A549 treated with RU486 at 1 μM for 4 hours (cell line): ENCODE measurements around the gene KDR. TPM values are rescaled to one million over a fixed set of nuclear protein-coding genes. Genes with fewer than 3 reads are reported as not detected.

Experiments
- total RNA-seq: library from RNA; stranded (reverse); fragments of 200-300 nt; extraction: Qiagen RNA extraction; gene quantifications from 5 replicates; pipeline ENCODE4 v1.2.3, GENCODE V29; 2022; ENCODE audit warnings: low read depth

KDR gene
- not detected in 5 replicates for total RNA-seq

DNA sequence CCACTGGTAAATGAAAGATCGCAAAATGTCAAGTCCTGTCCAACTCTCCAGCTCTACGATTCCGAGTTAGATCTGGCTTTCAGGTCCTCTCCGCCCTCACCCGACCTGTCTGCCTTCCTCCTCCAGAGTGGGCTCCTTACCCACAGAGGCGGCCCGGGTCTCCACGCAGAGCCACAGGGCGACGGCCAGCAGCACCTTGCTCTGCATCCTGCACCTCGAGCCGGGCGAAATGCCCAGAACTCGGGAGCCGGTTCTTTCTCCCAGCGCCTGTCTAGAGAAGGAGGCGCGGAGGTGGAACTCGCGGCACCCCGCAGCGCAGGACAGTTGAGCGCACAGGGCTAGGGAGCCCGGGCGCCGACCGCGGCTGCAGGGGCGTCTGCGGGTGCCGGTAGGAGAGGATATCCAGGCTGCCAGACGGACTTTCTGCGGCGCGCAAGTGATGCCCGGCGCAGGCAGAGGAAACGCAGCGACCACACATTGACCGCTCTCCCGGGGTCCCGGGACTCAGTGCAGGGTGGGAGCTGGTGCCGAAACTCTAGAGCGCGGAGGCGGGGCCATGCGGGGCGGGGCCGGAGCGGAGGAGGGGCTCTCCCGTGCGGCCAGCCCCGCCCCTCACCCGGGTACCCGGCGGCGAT is at the start of gene KDR:
TSS of gene KDR (minus strand) at position 509 of the 635 bp plus-strand sequence. CDS start at position 207, 302 bp downstream.

Other genes with a start within 250 kb of the KDR start
- 5.5 to 10.1 TPM (median 9.4 TPM) in 5 replicates for gene SRD5A3, start 220.6 kb upstream of the KDR start, total RNA-seq